ENCODE measurements around the gene PLCH1. TPM values are rescaled to one million over a fixed set of nuclear protein-coding genes. Genes with fewer than 3 reads are reported as not detected.

The PLCH1 gene
- total RNA-seq, 1 donor from 2014 or later: 1.3 TPM

DNA sequence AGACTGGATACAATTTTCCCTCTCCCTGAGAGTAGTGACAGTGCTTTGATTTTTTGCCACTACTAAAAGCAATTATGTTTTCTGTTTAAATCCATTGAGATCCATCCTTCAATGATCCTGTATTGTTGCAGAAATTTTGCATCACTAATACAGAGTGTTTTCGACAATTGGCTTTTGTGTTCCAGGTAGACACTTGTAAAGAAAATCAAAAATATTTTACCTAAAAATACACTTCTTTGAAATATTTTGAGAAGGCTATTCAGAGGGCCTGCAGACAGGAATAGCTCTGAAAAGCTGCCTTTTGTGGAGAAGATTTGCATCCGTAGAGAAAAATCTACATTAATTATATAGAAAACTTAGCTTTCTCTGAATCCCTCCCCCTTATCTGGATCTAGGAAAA is 384.6 kb downstream of the PLCH1 start:
- Mint-ChIP-seq H3K36me3 (peaks cover 5% of the 10 kb centered on the region), H3K4me1 (peaks cover 7% of the 10 kb centered on the region), H3K27ac (no peak overlapping the region), H3K4me3 (no peak overlapping the region), H3K27me3 (ENCODE audit: low read depth) (peaks cover 7% of the 10 kb centered on the region), H3K9me3 (peaks cover 11% of the 10 kb centered on the region)
- TF ChIP-seq, protein P1, sequence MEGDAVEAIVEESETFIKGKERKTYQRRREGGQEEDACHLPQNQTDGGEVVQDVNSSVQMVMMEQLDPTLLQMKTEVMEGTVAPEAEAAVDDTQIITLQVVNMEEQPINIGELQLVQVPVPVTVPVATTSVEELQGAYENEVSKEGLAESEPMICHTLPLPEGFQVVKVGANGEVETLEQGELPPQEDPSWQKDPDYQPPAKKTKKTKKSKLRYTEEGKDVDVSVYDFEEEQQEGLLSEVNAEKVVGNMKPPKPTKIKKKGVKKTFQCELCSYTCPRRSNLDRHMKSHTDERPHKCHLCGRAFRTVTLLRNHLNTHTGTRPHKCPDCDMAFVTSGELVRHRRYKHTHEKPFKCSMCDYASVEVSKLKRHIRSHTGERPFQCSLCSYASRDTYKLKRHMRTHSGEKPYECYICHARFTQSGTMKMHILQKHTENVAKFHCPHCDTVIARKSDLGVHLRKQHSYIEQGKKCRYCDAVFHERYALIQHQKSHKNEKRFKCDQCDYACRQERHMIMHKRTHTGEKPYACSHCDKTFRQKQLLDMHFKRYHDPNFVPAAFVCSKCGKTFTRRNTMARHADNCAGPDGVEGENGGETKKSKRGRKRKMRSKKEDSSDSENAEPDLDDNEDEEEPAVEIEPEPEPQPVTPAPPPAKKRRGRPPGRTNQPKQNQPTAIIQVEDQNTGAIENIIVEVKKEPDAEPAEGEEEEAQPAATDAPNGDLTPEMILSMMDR (IDR thresholded peaks at IDR 0.05; ENCODE audit: unreplicated experiment): no peak
- no peak for DNase-seq (ENCODE audit: low spot score in 2 of 2, unreplicated experiment in 2 of 2)

DNA sequence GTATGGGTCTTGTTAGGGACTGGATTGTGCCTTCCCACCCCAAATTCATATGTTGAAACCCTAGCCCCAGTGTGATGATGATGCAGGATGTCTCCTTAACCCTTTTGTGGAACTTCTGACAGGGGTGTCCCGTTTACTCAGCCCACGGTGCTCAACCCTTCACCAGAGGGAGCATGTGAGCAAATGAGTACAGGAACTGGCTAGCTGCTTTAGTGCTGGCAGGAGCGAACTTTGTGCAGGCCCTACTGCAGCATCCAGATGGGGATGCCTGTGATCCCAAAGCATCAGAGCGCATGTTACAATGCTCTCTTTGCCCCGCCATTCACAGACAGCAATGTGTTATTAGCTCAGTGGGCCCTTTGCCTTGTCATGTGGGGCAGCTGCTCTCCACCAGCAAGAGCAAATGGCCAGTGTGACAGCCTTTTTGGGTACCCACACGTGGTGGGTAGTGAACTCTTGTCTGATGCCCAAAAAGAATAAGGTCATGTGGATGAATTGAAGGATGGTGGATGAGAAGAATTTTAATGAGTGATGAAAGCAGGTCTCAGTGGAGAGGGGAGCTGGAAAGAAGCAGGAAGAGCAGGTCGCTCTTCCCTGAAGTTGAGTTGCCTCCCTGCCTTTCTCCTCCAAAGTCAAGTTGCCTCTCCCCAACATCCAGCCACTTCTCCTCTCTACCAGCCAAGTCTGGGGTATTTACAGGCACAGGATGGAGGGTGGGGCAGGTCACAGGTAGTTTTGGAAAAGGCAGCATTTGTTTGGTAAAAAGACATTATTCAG is 388.1 kb downstream of the PLCH1 start:
- H3K9me3 Mint-ChIP-seq: no peaks in the 10 kb centered on the region
- no peaks in the 10 kb centered on the region for H3K4me1 Mint-ChIP-seq
- H3K36me3 Mint-ChIP-seq: no peaks in the 10 kb centered on the region
- no peak for DNase-seq (ENCODE audit: low spot score in 2 of 2, unreplicated experiment in 2 of 2)
- TF ChIP-seq, protein P1 (IDR thresholded peaks at IDR 0.05; ENCODE audit: unreplicated experiment): no peak
- no peak overlapping the region for H3K4me3 Mint-ChIP-seq
- peaks cover 7% of the 10 kb centered on the region for H3K27me3 Mint-ChIP-seq (ENCODE audit: low read depth)
- no peak overlapping the region for H3K27ac Mint-ChIP-seq

DNA sequence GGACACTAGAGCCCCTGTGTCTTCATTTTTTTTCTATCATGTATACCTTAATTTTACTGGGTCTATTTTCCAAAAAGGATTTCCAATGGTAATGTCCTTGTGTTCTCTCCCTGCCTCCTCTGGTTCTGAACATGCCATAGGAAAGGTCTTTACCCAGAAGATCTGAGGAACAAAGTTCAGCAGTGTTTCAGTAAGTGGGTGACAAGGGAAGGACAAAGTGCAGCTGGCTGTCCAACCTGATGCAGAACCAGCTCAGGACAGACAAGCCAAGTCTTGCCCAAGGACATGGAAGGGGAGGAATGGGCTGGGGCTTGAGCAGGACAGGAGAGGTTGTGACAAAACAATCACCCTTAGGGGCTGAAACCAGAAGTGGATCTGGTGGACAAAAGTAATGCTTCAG is 390.2 kb downstream of the PLCH1 start:
- DNase-seq (ENCODE audit: low spot score in 2 of 2, unreplicated experiment in 2 of 2): no peak
- Mint-ChIP-seq H3K27me3 (ENCODE audit: low read depth) (peaks cover 8% of the 10 kb centered on the region), H3K27ac (no peak overlapping the region), H3K4me1 (no peaks in the 10 kb centered on the region), H3K36me3 (no peaks in the 10 kb centered on the region), H3K4me3 (no peak overlapping the region), H3K9me3 (peaks cover 3% of the 10 kb centered on the region)
- TF ChIP-seq, protein P1 (IDR thresholded peaks at IDR 0.05; ENCODE audit: unreplicated experiment): no peak

DNA sequence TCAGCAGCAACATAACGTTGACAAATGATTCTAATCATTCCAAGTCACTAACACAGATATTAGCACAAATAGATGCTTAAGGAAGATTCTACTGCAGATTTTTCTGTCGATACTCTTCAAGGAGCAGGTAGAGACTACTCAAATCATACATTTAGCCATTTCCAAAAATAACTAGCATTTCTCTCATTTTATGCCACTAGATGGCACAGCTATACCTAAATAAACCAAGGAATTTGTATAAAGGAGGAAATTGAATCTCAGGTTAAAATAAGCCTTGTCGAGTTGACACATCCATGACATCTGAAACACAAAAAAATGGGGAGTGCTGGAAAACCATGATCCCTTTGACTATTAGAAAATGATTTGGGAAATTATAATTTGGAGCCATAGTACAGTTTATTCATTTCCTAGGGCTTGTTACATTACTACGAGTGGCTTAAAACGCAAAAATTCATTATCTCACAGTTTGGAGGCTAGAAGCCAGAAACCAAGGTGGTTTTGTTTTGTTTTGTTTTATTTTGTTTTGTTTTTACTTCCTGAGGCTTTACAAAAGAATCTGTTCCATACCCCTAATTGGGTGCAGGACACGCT is 391.9 kb downstream of the PLCH1 start:
- Mint-ChIP-seq H3K4me3 (no peak overlapping the region), H3K27me3 (ENCODE audit: low read depth) (peaks cover 5% of the 10 kb centered on the region), H3K4me1 (no peaks in the 10 kb centered on the region), H3K36me3 (no peaks in the 10 kb centered on the region), H3K27ac (no peak overlapping the region), H3K9me3 (peaks cover 3% of the 10 kb centered on the region)
- TF ChIP-seq, protein P1 (IDR thresholded peaks at IDR 0.05; ENCODE audit: unreplicated experiment): peak; percentile 48
- no peak for DNase-seq (ENCODE audit: low spot score in 2 of 2, unreplicated experiment in 2 of 2)

DNA sequence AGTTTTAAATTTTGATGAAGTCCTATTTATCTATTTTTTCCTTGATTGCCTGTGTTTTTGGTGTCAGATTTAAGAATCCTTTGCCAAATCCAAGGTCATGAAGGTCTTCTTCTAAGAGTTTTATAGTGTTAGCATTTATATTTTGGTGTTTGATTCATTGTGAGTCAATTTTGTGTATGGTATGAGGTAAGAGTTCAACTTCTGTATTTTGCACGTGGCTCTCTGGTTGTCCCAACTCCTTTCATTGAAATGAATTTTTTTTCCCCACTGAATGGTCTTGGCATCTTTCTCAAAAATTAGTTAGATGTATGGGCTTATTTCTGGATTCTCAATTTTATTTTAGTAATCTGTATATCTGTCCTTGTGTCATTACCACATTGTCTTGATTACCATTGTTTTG is 394.3 kb downstream of the PLCH1 start:
- Mint-ChIP-seq H3K27me3 (ENCODE audit: low read depth) (peaks cover 1% of the 10 kb centered on the region), H3K9me3 (peaks cover 3% of the 10 kb centered on the region), H3K4me3 (no peak overlapping the region), H3K4me1 (no peaks in the 10 kb centered on the region), H3K36me3 (no peaks in the 10 kb centered on the region), H3K27ac (no peak overlapping the region)
- TF ChIP-seq, protein P1 (IDR thresholded peaks at IDR 0.05; ENCODE audit: unreplicated experiment): no peak
- DNase-seq (ENCODE audit: low spot score in 2 of 2, unreplicated experiment in 2 of 2): no peak

All from mesothelial cell of epicardium (in vitro differentiated cells).